SH-SY5Y (cell line): ENCODE measurements around the gene KLF4.

Source experiments
- GATA2 ChIP-seq: IDR thresholded peaks from 2 replicates; pipeline ENCODE4 v1.6.1; 2011; ENCODE audit warnings: mild to moderate bottlenecking, low read depth, low read length
- GATA3 ChIP-seq: IDR thresholded peaks from 2 replicates; pipeline ENCODE4 v1.6.1; 2011; ENCODE audit warnings: low read depth, mild to moderate bottlenecking, low read length, moderate library complexity

KLF4 gene

DNA sequence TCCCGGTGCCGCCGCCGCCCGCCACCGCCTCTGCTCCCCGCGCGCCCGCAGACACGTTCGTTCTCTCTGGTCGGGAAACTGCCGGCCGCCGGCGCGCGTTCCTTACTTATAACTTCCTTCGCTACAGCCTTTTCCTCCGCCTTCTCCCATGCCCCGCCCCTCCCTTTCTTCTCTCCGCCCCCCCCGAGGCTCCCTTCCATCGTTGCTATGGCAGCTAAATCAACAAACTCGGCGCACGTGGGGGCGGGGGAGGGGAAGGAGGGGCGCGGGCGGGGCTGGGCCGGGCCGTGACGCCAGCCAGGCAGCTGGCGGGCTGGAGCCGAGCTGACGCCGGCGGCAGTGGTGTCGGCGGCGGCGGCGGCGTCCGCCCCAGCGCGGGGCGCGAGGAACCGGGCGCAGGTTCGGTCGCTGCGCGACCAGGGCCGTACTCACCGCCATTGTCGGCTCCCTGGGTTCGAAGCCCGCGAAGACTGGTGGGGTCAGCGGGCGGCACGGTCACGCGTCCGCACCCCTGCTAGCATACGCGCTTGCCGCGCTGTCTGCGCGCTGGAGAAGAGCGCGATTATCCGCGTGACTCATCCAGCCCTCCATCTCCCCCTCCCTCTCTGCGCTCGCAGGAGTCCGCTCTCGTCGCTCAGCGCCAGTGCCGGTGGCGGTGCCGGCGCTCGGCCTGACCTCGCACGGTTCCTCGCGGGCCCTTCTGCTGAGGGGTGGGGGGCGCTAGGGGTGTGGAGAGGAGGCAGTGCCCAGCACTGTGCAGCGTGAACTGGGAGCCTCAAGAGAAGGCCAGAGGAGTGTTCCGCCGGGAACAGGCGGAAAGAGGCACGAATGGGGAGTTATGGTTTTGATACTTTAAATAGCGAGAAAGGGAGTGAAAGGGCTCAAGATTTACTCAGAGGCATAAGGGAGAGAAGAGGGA is at the start of gene KLF4:
KLF4 (minus strand) TSS at position 83 of the 919 bp plus-strand sequence. CDS start 597 bp downstream, outside the sequence.
- TF ChIP-seq GATA3 (no peak), GATA2 (no peak)

DNA sequence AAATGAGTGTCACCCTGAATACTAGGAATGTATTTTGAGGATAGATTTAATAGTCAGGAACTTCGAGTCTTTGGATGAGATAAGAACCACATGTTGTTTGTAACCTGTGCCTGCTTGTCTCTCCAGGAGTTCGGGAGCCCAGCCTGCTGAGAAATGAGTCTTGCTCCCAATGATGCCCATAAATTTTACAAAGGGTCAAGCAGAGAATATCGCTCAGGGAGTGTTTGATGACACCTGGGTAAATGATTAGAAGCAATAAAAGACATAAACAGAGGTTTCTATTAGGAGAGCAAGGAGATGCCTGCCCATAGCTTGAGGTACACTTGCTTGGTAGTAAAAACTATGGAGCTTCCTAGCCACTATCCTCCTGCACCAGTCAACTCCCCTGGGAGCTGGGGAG is 46.9 kb upstream of the KLF4 start:
- TF ChIP-seq GATA2 (no peak), GATA3 (no peak)

- TF ChIP-seq GATA2 (no peak), GATA3 (no peak)
Observed at GRCh38 chr9:107534510-107535078, 45.0 kb upstream of the KLF4 start.

DNA sequence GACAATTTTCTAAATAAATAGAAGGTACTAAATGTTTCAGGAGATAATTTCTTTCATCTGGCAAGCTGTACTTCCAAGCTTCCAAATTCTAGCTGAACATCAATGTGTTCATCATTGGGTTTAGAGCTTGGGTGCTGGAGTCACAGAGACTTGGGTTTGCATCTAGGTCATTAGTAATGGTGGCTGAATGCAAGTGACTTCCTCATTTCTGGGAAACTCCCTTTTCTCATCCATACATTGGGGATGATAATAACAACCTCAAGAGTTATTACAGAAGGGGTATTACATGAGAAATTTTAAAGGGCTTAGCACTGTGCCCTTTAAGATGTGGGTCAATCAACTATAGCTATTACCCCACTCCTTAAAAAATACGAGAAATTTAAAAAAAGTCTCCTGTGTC is 41.1 kb upstream of the KLF4 start:
- TF ChIP-seq GATA3: no peak
- no peak for TF ChIP-seq GATA2

GRCh38 chr9:107528686-107529085 is 39.1 kb upstream of the KLF4 start:
- TF ChIP-seq GATA2: no peak
- TF ChIP-seq GATA3: no peak

DNA sequence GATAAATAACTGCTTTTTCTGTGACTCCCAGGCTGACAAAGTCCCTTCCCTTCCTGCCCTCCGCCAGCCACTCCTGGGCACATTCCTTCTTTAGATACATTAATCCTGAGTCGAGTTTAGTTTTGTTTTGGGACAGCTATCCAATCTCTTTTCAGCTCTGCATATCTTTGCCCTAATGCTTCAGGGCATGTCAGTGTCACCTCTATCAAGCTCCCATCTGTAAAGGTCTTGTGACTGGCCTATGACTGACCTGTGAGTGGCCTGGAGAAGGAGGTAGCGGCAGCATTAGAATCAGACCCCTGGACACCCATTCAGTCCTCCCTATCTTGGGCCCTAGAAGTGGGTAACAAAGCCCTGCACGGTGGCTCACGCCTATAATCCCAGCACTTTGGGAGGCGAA is 34.0 kb upstream of the KLF4 start:
- no peak for TF ChIP-seq GATA2
- no peak for TF ChIP-seq GATA3

DNA sequence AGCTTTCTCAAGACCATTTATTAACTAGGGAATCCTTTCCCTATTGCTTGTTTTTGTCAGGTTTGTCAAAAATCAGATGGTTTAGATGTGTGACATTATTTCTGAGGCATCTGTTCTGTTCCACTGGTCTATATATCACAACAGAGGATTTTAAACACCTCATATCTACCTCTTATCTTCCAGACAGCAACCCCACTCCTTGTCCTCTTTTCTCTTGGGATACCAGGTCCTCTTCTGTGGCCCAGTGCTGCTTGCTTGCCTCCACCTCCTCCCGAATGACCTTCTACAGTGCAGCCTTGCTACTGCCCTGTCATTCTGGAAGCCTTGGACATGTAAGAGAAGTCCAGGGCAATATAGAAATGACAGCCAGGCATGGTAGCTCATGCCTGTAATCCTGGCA is 30.6 kb upstream of the KLF4 start:
- TF ChIP-seq GATA3 (no peak), GATA2 (no peak)

DNA sequence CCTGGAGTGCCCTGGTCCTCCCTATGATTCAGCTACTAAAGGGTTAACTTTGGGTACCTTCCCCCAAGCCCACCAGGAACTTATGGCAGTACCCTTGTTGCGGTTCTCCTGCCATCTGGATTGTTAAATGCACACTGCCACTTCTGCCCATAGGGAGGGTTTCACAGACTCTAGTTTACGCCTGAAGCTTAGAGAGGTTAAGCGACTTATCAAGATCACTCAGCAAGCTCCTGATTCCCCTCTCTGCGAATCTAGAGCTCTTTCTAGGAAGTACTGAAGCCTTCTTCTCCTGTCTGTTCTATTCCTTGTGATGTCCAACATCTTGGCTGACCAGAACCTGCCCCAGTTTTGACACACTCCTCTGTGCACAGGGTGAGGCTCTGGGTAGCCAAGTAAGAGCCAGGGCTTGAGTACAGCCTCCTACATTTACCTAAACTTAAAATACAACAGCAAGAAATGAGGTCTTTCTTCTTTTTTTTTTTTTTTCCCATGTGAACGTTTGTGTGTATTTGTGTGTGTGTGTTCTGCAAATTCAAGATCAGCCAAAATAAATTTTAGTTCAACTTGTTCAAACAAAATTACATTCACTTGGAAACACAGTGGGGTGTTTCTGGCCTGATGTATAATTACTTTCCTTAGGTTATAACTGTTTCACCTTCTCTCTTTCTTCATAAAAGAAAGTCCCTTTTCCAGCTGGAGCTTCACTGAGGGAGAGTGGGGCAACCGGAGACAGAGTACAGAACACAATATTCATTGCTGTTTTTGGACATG is 28.7 kb upstream of the KLF4 start:
- no peak for TF ChIP-seq GATA3
- TF ChIP-seq GATA2: no peak

- TF ChIP-seq GATA3 (no peak), GATA2 (no peak)
Observed at GRCh38 chr9:107513464-107514100, 24.0 kb upstream of the KLF4 start.

GRCh38 chr9:107504585-107505455 is 15.3 kb upstream of the KLF4 start:
- TF ChIP-seq GATA3 (no peak), GATA2 (no peak)

- TF ChIP-seq GATA2 (no peak), GATA3 (no peak)
Observed at GRCh38 chr9:107502464-107502863, 12.9 kb upstream of the KLF4 start.

DNA sequence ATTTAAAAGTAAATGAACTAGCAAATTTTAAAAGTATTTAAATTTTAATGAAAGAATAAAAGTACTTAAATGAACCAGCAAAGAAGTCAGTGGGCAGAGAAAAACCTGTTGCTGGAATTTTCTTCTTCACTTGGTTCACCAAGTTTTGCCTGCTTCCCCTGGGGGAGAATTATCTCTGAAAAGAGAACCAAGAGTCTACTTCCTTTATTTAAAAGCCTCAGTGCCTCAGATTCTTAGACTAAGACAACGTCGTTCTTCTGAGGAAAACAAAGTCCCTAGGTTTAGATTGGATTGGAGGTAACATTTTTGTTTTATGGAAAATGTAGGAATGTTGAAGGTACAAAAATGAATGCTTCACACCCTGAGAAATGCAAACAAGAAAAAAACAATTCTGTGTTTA is 7.4 kb upstream of the KLF4 start:
- TF ChIP-seq GATA3: no peak
- no peak for TF ChIP-seq GATA2

DNA sequence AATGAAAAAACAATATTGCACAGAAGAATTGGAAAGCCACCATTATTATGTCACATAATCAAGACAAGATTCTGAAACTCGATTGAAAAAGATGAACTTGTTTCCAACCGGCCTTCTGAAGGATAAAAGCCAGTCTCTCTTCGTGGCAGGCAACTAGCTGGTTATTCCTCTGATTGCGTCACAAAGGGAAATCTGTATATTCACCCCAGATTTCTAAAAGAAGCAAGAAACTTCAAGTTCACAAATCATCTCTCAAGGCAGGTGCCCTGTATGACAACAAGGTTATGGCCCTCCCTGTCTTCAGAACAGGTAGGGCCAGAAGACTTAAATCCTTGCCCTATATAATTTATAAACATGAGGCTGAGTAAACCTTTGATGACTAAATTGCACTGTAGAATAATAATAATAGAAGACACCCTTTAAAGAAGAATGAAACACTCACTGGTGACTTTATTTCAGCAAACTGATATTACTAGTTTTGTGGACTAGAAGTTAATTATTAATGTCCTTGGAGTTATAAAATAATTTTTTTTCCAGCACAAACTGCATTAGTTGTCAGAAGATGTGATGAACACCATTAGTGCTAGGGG is 2.9 kb upstream of the KLF4 start:
- TF ChIP-seq GATA3 (no peak), GATA2 (no peak)

DNA sequence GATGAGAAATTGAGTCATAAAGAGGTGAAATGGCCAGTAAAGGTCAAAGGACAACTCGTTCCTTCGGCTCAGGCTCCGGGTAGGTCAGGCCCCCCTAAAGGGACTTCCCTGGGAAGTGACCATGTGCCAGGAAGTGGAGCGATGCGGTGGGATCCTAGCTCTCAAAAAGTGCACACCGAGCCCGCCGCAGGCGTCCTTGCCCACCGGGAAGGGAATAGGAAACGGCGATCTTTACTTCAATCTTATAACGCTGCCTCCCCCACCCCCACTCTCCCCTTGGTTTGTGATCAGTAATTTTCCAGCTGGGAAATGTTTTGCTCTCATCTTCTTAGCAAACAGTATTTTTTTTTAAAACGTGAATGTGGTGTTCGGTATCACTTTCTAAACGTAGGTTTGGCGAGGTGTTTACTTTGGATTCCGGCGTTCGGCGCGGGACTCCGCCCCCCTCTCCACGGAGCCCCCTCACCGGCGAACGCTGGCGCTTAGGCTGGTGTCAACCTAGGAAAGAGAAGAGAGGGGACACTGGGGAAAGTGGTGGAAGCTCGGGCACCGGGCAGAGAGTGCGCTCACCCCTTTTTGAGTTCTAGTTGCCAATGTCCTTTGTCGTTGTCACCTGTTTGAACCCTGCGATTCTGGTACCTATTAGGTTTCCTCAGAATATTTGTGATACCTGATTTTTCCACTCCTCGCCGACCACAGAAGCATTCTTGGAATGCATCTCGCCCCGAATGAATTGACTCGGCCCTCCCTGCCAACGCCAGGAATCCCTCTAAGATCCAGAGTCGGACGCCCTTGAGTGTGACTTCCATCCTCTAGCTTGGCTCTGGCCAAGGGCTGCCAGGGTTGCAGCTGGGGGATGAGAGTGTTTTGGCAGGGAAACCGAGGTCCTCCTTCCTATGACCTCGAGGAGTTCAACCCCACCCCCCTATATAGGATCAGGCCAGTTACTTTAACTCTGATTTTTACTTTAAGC is 1.8 kb upstream of the KLF4 start:
- TF ChIP-seq GATA2: no peak
- no peak for TF ChIP-seq GATA3
